HL-60 (cell line): ENCODE data around the gene HCK.
A peak's percentile ranks its signal among the peaks of the same experiment; 100 is the strongest.

Experiments
- DNase-seq, 2 experiments: peaks; one replicate each; pipeline ENCODE4 v3.0.0-alpha.2; 2010 to 2020; ENCODE audit warnings: low read depth in 1 of 2, low spot score in 1 of 2
- H3K27ac ChIP-seq: fragments of 250-450 bp; sonication (Bioruptor Pico); replicated peaks from 2 replicates; pipeline ENCODE4 v1.5.1; 2020; ENCODE audit warnings: mild to moderate bottlenecking, moderate library complexity
- H3K27me3 ChIP-seq: fragments of 250-450 bp; sonication (Bioruptor Pico); 2 replicates; pipeline ENCODE4 v1.5.1; 2021; ENCODE audit warnings: mild to moderate bottlenecking, moderate library complexity; ENCODE audit not compliant: insufficient read depth, poor library complexity, severe bottlenecking
- H3K4me3 ChIP-seq: replicated peaks from 2 replicates; pipeline ENCODE4 v1.5.1; 2011; ENCODE audit warnings: mild to moderate bottlenecking, control low read depth, low read length; ENCODE audit not compliant: insufficient read depth
- CTCF ChIP-seq: IDR thresholded peaks from one replicate; pipeline ENCODE4 v1.5.1; 2011; ENCODE audit warnings: low read length, control low read depth, inconsistent platforms; ENCODE audit not compliant: insufficient read depth
- GABPA ChIP-seq: IDR thresholded peaks from 2 replicates; pipeline ENCODE4 v1.6.1; 2012; ENCODE audit warnings: low read depth
- POLR2AphosphoS5 ChIP-seq: IDR thresholded peaks from 2 replicates; pipeline ENCODE4 v1.6.1; 2012; ENCODE audit warnings: low read depth
- REST ChIP-seq: IDR thresholded peaks from 2 replicates; pipeline ENCODE4 v1.6.1; 2012; ENCODE audit warnings: low read depth; ENCODE audit not compliant: insufficient replicate concordance
- SPI1 ChIP-seq: IDR thresholded peaks from 2 replicates; pipeline ENCODE4 v1.6.1; 2012; ENCODE audit warnings: low read depth, mild to moderate bottlenecking, borderline replicate concordance

HCK gene

GRCh38 chr20:32111156-32111686 is 59.2 kb downstream of the HCK start:
- peak overlapping the region; percentile 21 for H3K4me3 ChIP-seq
- peak overlapping the region; percentile 100; the same call in 1 of the 2 replicates for H3K27ac ChIP-seq
- no peak for DNase-seq
- no peaks in the 10 kb centered on the region for H3K27me3 ChIP-seq
- no peak for TF ChIP-seq GABPA
- TF ChIP-seq CTCF, result no peak
- no peak for TF ChIP-seq SPI1
- no peak for TF ChIP-seq POLR2AphosphoS5
- TF ChIP-seq REST, result no peak

GRCh38 chr20:32111753-32112152 is 59.7 kb downstream of the HCK start:
- peak; percentile 60 to 75 for DNase-seq
- TF ChIP-seq SPI1 (peak; percentile 37; the same call in 1 of the 2 replicates), POLR2AphosphoS5 (no peak; the same call in 1 of the 2 replicates)
- no peaks in the 10 kb centered on the region for H3K27me3 ChIP-seq
- peak overlapping the region; percentile 100; the same call in 1 of the 2 replicates for H3K27ac ChIP-seq
- no peak overlapping the region for H3K4me3 ChIP-seq

GRCh38 chr20:32112841-32113240 is 60.8 kb downstream of the HCK start:
- Histone ChIP-seq H3K27ac (peak overlapping the region; percentile 40; the same call in 1 of the 2 replicates), H3K27me3 (no peaks in the 10 kb centered on the region), H3K4me3 (no peak overlapping the region)
- peak; percentile 94 to 98 for DNase-seq
- no peak for TF ChIP-seq REST
- TF ChIP-seq POLR2AphosphoS5, result peak; percentile 68
- TF ChIP-seq GABPA, result no peak
- TF ChIP-seq CTCF, result no peak
- TF ChIP-seq SPI1, result peak; percentile 98

- H3K4me3 ChIP-seq, result no peak overlapping the region
- DNase-seq, result peak in 1 of 2 experiments; percentile 47
- TF ChIP-seq REST (no peak), GABPA (no peak), SPI1 (no peak), CTCF (no peak), POLR2AphosphoS5 (no peak)
- H3K27ac ChIP-seq, result 0 out of 2 replicates have a peak overlapping the region, but pooled peaks have one; percentile 40
- H3K27me3 ChIP-seq, result no peaks in the 10 kb centered on the region
These were observed 61.7 kb downstream of the HCK start for GRCh38 chr20:32113591-32114260.
